ENCODE data around the gene KCNJ8.
"Not testable (repeated sequence)": the region's sequence is repeated elsewhere in the genome, so short reads cannot be mapped to it uniquely, and the experiment has no call there.

The KCNJ8 gene

GRCh38 chr12:21788089-21788983, 13.8 kb upstream of the KCNJ8 start:
- DNase-seq (ENCODE audit: low read depth in 3 of 3, low spot score in 1 of 3), result no peak

GRCh38 chr12:21786041-21786531, 11.6 kb upstream of the KCNJ8 start:
- DNase-seq (ENCODE audit: low read depth in 3 of 3, low spot score in 1 of 3), result no peak

GRCh38 chr12:21782723-21783122, 8.2 kb upstream of the KCNJ8 start:
- DNase-seq (ENCODE audit: low read depth in 3 of 3, low spot score in 1 of 3), result not testable (repeated sequence)

GRCh38 chr12:21780786-21781185, 6.3 kb upstream of the KCNJ8 start:
- DNase-seq (ENCODE audit: low read depth in 3 of 3, low spot score in 1 of 3), result no peak

DNA sequence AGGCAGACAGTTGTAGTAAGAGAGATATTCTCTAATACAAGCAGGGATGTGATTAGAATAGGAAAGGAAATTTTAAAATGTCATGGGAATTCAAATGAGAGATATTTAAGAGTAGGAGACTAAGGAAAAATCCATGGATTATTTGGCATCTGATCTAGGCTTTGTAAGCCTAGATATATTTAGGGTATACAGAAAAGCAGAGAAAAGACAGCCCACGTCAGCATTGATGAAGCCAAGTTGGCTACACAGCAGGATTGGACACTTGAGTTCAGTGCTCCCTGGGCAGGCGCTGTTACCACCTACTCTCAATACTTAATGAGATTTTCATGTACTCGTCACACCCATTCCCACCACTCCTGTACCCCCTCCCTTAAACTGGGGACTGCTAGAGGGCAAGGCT, 1.7 kb upstream of the KCNJ8 start:
- DNase-seq (ENCODE audit: low read depth in 3 of 3, low spot score in 1 of 3), result no peak

GRCh38 chr12:21775133-21775820, 771 bp upstream of the KCNJ8 start:
- DNase-seq (ENCODE audit: low read depth in 3 of 3, low spot score in 1 of 3), result no peak

- no peak for DNase-seq (ENCODE audit: low read depth in 3 of 3, low spot score in 1 of 3)
Measured at GRCh38 chr12:21773806-21774205, 700 bp downstream of the KCNJ8 start.

DNA sequence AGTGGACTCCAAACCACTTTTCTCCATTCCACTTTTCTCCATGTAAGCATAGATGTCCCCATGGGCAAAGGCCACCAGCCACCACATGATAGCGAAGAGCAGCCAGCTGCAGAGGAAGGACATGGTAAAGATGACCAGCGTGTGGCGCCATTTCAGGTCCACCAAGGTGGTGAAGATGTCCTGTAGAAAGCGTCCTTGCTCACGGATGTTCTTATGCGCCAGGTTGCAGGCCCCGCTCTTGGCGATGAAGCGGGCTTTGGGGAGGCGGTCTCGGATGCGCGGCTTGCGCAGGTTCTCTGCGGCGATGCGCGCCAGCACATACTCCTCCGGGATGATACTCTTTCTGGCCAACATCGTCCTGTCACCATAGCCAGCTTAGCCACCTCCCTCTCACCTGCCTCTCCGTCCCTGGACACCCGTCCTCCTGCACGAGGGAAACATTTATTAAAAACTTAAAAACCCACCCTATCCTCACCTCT, 1.2 kb downstream of the KCNJ8 start:
- DNase-seq (ENCODE audit: low read depth in 3 of 3, low spot score in 1 of 3), result no peak

GRCh38 chr12:21771311-21771710, 3.2 kb downstream of the KCNJ8 start:
- DNase-seq (ENCODE audit: low read depth in 3 of 3, low spot score in 1 of 3), result no peak

DNA sequence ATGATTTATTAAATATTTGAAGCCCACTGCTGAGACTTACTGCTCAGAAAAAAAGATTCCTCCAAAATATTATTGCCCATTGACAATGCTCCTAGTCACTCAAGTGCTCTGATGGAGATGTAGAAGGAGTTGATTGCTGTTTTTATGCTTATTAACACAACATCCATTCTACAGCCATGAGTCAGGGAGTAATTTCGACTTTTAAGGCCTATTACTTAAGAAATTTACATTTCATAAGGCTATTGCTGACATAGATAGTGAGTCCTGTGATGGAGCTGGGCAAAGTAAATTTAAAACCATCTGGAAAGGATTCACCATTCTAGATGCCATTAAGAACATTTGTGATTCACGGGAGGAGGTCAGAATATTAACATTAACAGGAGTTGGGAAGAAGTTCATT, 5.2 kb downstream of the KCNJ8 start:
- no peak for DNase-seq (ENCODE audit: low read depth in 3 of 3, low spot score in 1 of 3)

GRCh38 chr12:21766403-21766802, 8.1 kb downstream of the KCNJ8 start:
- no peak for DNase-seq (ENCODE audit: low read depth in 3 of 3, low spot score in 1 of 3)

- DNase-seq (ENCODE audit: low read depth in 3 of 3, low spot score in 1 of 3), result no peak
Measured at GRCh38 chr12:21764950-21765349, 9.6 kb downstream of the KCNJ8 start.

DNA sequence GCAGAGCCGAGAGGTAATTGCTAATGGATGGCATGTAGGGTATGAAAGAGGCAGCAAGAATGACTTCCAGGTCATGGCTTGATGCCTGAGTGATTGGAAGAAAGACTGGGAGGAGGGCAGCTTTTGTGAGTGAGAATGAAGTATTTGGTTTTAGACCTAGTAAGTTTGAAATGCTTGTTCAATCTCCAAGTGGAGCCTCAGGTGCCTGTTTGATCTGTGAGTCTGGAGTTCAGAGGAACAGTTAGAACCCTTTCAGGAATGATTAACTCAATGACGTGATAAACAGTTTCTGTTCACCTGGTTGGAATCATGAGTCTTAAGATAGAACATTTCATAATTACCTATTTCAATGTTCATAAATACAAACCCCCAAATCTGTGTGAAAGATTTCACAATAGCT, 10.4 kb downstream of the KCNJ8 start:
- no peak for DNase-seq (ENCODE audit: low read depth in 3 of 3, low spot score in 1 of 3)

DNA sequence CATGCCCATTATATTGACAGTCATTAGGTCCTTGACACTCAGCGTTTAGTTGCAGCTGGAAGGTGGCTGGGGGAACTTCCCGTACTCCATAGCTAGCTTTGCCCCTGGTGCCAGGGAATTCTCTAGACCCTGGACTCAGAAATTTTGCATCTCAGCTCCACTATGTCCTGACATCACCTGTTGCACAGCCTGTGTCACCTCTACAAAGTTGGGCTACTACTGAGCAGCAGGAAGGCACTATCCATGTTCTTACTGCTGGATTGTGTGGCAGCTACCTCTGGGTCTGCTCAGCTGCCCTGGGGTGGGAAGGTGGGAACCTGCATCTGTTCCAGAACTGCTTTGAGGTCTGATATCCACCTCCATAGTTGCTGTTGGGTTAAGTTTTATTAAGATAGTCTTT, 11.0 kb downstream of the KCNJ8 start:
- no peak for DNase-seq (ENCODE audit: low read depth in 3 of 3, low spot score in 1 of 3)

GRCh38 chr12:21759737-21760136, 14.8 kb downstream of the KCNJ8 start:
- DNase-seq (ENCODE audit: low read depth in 3 of 3, low spot score in 1 of 3), result no peak

DNA sequence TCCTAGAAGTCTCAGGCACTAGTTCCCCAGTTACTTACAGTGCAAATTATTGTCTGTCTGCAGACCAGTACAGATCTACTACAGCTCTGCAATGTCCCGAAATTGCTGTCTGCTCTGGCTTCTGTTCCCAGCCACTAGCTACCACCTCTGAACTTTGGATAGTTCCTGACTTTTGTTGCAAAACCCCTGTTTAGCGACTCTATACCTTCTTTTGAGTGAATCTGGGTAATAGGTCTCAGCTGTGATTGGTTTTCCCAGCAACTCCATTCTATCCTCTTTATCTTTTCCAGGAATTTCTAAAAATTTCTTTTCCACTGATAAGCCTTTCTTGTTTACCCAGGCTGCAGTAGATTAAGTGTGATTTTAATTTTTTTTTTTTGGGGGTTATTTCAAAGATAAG, 16.8 kb downstream of the KCNJ8 start:
- DNase-seq (ENCODE audit: low read depth in 3 of 3, low spot score in 1 of 3), result no peak

GRCh38 chr12:21756699-21757098, 17.8 kb downstream of the KCNJ8 start:
- no peak for DNase-seq (ENCODE audit: low read depth in 3 of 3, low spot score in 1 of 3)

DNA sequence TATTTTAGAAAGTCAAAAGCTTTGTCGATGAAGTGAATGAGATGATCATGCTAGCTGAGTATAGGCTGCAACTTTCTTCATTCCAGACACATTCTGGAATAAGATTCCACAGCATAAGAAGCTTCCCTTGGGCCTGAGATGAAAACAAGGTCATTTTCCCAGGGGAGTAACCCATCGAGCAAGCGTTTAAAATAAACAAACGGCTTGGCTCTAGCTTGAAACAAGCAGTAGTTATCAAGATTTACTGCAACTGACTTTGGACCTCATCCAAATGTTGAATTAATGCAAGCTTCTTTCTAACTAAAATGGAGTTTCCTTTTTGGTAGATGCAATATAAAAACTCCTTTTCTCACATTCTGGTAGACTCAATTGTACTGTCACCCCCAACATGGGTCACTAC, 23.0 kb downstream of the KCNJ8 start:
- no peak for DNase-seq (ENCODE audit: low read depth in 3 of 3, low spot score in 1 of 3)

DNA sequence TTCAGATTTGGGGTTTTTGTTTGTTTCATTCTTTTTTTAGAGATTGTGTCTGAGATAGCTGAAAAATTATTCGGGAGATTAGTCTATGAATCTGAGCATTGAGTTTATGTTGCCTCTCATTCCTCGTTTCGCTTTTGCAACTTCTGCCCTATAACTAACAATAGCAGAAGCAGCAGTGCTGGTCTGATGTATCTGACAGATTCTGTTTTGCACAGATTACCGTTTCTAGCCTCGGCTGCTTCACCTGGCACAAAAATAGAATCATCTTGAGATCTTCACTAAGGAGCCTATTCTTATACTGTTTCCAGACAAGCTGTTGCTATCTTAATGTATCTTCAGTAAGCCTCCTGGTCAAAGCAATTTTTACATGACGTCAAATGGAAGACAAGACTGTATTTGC, 29.2 kb downstream of the KCNJ8 start:
- DNase-seq (ENCODE audit: low read depth in 3 of 3, low spot score in 1 of 3), result no peak

- DNase-seq (ENCODE audit: low read depth in 3 of 3, low spot score in 1 of 3), result no peak
Measured at GRCh38 chr12:21731144-21731543, 43.4 kb downstream of the KCNJ8 start.

- DNase-seq (ENCODE audit: low read depth in 3 of 3, low spot score in 1 of 3), result no peak
Measured at GRCh38 chr12:21725731-21726130, 48.8 kb downstream of the KCNJ8 start.

GRCh38 chr12:21718944-21719650, 55.4 kb downstream of the KCNJ8 start:
- DNase-seq (ENCODE audit: low read depth in 3 of 3, low spot score in 1 of 3), result no peak

All from stimulated activated CD4-positive, alpha-beta T cell treated with anti-CD3 and anti-CD28 coated beads, TNF-alpha, amount 100 ng/mL, for 1 hour (primary cell).